ENCODE data around the gene ITGB6.

- TF ChIP-seq, protein P1, sequence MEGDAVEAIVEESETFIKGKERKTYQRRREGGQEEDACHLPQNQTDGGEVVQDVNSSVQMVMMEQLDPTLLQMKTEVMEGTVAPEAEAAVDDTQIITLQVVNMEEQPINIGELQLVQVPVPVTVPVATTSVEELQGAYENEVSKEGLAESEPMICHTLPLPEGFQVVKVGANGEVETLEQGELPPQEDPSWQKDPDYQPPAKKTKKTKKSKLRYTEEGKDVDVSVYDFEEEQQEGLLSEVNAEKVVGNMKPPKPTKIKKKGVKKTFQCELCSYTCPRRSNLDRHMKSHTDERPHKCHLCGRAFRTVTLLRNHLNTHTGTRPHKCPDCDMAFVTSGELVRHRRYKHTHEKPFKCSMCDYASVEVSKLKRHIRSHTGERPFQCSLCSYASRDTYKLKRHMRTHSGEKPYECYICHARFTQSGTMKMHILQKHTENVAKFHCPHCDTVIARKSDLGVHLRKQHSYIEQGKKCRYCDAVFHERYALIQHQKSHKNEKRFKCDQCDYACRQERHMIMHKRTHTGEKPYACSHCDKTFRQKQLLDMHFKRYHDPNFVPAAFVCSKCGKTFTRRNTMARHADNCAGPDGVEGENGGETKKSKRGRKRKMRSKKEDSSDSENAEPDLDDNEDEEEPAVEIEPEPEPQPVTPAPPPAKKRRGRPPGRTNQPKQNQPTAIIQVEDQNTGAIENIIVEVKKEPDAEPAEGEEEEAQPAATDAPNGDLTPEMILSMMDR (IDR thresholded peaks at IDR 0.05; ENCODE audit: low read depth, low read length): no peak
- no peak for TF ChIP-seq POLR2A (IDR thresholded peaks at IDR 0.05; ENCODE audit: extremely low read depth, insufficient read length)
Observed at GRCh38 chr2:160141912-160142311, 58.2 kb downstream of the ITGB6 start.

All from NB4 (cell line).